Amniotic epithelial cell (primary cell): ENCODE data around the gene FOXP1.

Experiments used
- DNase-seq: peaks from one replicate; pipeline ENCODE4 v3.0.0-alpha.2; 2010; ENCODE audit warnings: low read depth

The FOXP1 gene

GRCh38 chr3:71127052-71127831 lies 456.3 kb downstream of the FOXP1 start:
- DNase-seq, result peak; percentile 86

- no peak for DNase-seq
Measured at GRCh38 chr3:71125738-71126137, 457.8 kb downstream of the FOXP1 start.

GRCh38 chr3:71124048-71124447 lies 459.5 kb downstream of the FOXP1 start:
- no peak for DNase-seq

- DNase-seq, result no peak
Measured at GRCh38 chr3:71122641-71123040, 460.9 kb downstream of the FOXP1 start.

- DNase-seq, result no peak
Measured at GRCh38 chr3:71121429-71122167, 461.9 kb downstream of the FOXP1 start.

GRCh38 chr3:71120012-71120411 lies 463.5 kb downstream of the FOXP1 start:
- no peak for DNase-seq

GRCh38 chr3:71119171-71119570 lies 464.4 kb downstream of the FOXP1 start:
- no peak for DNase-seq

GRCh38 chr3:71118436-71118835 lies 465.1 kb downstream of the FOXP1 start:
- DNase-seq, result no peak

- no peak for DNase-seq
Measured at GRCh38 chr3:71117572-71118247, 465.8 kb downstream of the FOXP1 start.

GRCh38 chr3:71114610-71115009 lies 468.9 kb downstream of the FOXP1 start:
- no peak for DNase-seq

- no peak for DNase-seq
Measured at GRCh38 chr3:71112576-71112975, 471.0 kb downstream of the FOXP1 start.

GRCh38 chr3:71111784-71112440 lies 471.6 kb downstream of the FOXP1 start:
- peak; percentile 87 for DNase-seq

GRCh38 chr3:71110385-71111222 lies 472.9 kb downstream of the FOXP1 start:
- no peak for DNase-seq

- no peak for DNase-seq
Measured at GRCh38 chr3:71109977-71110285, 473.6 kb downstream of the FOXP1 start.

- DNase-seq, result peak; percentile 78
Measured at GRCh38 chr3:71109241-71109976, 474.1 kb downstream of the FOXP1 start.

GRCh38 chr3:71107926-71108325 lies 475.6 kb downstream of the FOXP1 start:
- no peak for DNase-seq

GRCh38 chr3:71104976-71105375 lies 478.6 kb downstream of the FOXP1 start:
- DNase-seq, result no peak

- no peak for DNase-seq
Measured at GRCh38 chr3:71104556-71104955, 479.0 kb downstream of the FOXP1 start.

GRCh38 chr3:71104121-71104541 lies 479.4 kb downstream of the FOXP1 start:
- DNase-seq, result peak; percentile 83

- peak; percentile 61 for DNase-seq
Measured at GRCh38 chr3:71103430-71103921, 480.1 kb downstream of the FOXP1 start.
